ENCODE measurements around the gene BLVRB.

DNA sequence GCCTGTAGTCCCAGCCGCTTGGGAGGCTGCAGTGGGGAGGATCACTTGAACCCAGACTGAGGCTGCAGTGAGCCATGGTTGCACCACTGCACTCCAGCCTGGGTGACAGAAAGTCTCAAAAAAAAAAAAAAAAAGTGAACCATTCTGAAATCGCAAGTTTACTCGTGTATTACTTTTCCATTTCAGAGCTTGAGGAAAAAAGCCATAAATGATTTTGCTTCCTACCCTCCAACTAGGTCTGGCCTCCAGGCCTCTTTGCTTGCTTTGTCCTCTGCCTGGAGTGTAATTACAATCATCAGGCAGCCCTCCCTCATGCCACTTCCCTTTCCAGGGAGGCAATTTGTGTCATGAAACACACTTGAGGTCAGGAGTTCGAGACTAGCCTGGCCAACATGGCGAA is 8.5 kb downstream of the BLVRB start:
- TF ChIP-seq MAX (CRISPR knock-in tag; IDR thresholded peaks at IDR 0.05) (no peak), NFYB (CRISPR knock-in tag; conservative IDR thresholded peaks at IDR 0.05; ENCODE audit: low read depth) (no peak), NR2C2 (CRISPR knock-in tag; IDR thresholded peaks at IDR 0.05) (no peak)
- TF ChIP-seq, protein P1, sequence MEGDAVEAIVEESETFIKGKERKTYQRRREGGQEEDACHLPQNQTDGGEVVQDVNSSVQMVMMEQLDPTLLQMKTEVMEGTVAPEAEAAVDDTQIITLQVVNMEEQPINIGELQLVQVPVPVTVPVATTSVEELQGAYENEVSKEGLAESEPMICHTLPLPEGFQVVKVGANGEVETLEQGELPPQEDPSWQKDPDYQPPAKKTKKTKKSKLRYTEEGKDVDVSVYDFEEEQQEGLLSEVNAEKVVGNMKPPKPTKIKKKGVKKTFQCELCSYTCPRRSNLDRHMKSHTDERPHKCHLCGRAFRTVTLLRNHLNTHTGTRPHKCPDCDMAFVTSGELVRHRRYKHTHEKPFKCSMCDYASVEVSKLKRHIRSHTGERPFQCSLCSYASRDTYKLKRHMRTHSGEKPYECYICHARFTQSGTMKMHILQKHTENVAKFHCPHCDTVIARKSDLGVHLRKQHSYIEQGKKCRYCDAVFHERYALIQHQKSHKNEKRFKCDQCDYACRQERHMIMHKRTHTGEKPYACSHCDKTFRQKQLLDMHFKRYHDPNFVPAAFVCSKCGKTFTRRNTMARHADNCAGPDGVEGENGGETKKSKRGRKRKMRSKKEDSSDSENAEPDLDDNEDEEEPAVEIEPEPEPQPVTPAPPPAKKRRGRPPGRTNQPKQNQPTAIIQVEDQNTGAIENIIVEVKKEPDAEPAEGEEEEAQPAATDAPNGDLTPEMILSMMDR (IDR thresholded peaks at IDR 0.05) = no peak
- TF ChIP-seq, protein P2, sequence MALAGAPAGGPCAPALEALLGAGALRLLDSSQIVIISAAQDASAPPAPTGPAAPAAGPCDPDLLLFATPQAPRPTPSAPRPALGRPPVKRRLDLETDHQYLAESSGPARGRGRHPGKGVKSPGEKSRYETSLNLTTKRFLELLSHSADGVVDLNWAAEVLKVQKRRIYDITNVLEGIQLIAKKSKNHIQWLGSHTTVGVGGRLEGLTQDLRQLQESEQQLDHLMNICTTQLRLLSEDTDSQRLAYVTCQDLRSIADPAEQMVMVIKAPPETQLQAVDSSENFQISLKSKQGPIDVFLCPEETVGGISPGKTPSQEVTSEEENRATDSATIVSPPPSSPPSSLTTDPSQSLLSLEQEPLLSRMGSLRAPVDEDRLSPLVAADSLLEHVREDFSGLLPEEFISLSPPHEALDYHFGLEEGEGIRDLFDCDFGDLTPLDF (CRISPR knock-in tag; IDR thresholded peaks at IDR 0.05) = no peak
- TF ChIP-seq, protein P3, sequence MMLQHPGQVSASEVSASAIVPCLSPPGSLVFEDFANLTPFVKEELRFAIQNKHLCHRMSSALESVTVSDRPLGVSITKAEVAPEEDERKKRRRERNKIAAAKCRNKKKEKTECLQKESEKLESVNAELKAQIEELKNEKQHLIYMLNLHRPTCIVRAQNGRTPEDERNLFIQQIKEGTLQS (CRISPR knock-in tag; conservative IDR thresholded peaks at IDR 0.05) = no peak
